ENCODE measurements around the gene MED13.
"Not testable (repeated sequence)": the region's sequence is repeated elsewhere in the genome, so short reads cannot be mapped to it uniquely, and the experiment has no call there.

MED13 gene

GRCh38 chr17:61904094-61904710, 160.9 kb downstream of the MED13 start:
- peaks cover 60% of the 10 kb centered on the region for H3K36me3 ChIP-seq
- no peaks in the 10 kb centered on the region for H3K27me3 ChIP-seq
- TF ChIP-seq CTCF (IDR thresholded peaks at IDR 0.05), result no peak
- no peak overlapping the region for H3K27ac ChIP-seq
- no peaks in the 10 kb centered on the region for H3K9me3 ChIP-seq
- no peak overlapping the region for H3K4me3 ChIP-seq (ENCODE audit: low read depth in 1 of 2, low read length in 1 of 2)
- H3K4me1 ChIP-seq (ENCODE audit: control insufficient read depth in 1 of 2, insufficient read depth in 1 of 2, low read depth in 1 of 2, low read length in 1 of 2), result no peaks in the 10 kb centered on the region

DNA sequence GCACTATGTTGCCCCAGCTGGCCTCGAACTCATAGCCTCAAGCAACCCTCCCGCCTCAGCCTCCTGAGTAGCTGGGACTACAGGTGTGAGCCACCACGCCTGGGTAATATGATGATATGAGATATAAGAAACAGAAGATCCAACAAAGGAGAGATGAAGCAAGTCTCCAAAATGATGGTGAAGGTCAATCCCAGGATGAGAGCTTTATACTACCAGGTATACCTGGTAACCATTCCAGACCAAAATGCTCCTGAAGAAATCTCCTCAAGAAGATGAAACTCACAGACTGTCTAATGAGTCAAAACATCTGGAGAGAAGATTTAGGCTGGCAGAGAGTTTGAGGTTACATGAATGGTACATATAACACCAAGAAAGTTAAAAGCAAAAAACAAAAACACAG, 161.8 kb downstream of the MED13 start:
- Histone ChIP-seq H3K27ac (no peak overlapping the region), H3K27me3 (no peaks in the 10 kb centered on the region), H3K4me1 (ENCODE audit: control insufficient read depth in 1 of 2, insufficient read depth in 1 of 2, low read depth in 1 of 2, low read length in 1 of 2) (no peaks in the 10 kb centered on the region), H3K4me3 (ENCODE audit: low read depth in 1 of 2, low read length in 1 of 2) (no peak overlapping the region), H3K36me3 (peaks cover 63% of the 10 kb centered on the region), H3K9me3 (no peaks in the 10 kb centered on the region)
- no peak for TF ChIP-seq CTCF (IDR thresholded peaks at IDR 0.05)

GRCh38 chr17:61897548-61898180, 167.4 kb downstream of the MED13 start:
- Histone ChIP-seq H3K36me3 (peaks cover 64% of the 10 kb centered on the region), H3K27me3 (no peaks in the 10 kb centered on the region), H3K9me3 (no peaks in the 10 kb centered on the region), H3K27ac (no peak overlapping the region), H3K4me3 (ENCODE audit: low read depth in 1 of 2, low read length in 1 of 2) (no peak overlapping the region), H3K4me1 (ENCODE audit: control insufficient read depth in 1 of 2, insufficient read depth in 1 of 2, low read depth in 1 of 2, low read length in 1 of 2) (no peaks in the 10 kb centered on the region)
- no peak for TF ChIP-seq CTCF (IDR thresholded peaks at IDR 0.05)

DNA sequence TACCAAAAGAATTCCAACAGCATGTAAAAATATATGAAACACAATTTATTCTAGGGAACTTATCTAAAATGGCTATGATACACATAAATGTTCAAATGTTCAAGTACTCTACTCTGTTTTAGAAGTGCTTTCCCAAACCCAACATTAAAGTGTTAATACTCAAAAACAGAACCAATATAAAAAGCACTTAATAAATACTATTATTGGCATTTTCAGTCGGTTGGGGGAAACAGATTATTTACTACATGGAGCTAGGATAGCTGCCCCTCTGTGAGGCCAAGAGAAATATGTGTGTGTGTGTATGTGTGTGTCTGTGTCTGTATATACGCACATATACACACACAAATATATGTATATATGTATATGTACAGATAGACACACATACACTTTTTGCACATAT, 169.7 kb downstream of the MED13 start:
- no peaks in the 10 kb centered on the region for H3K4me1 ChIP-seq (ENCODE audit: control insufficient read depth in 1 of 2, insufficient read depth in 1 of 2, low read depth in 1 of 2, low read length in 1 of 2)
- no peaks in the 10 kb centered on the region for H3K27me3 ChIP-seq
- no peak overlapping the region for H3K27ac ChIP-seq
- TF ChIP-seq CTCF (IDR thresholded peaks at IDR 0.05), result no peak
- peaks cover 66% of the 10 kb centered on the region for H3K36me3 ChIP-seq
- no peaks in the 10 kb centered on the region for H3K9me3 ChIP-seq
- H3K4me3 ChIP-seq (ENCODE audit: low read depth in 1 of 2, low read length in 1 of 2), result no peak overlapping the region

DNA sequence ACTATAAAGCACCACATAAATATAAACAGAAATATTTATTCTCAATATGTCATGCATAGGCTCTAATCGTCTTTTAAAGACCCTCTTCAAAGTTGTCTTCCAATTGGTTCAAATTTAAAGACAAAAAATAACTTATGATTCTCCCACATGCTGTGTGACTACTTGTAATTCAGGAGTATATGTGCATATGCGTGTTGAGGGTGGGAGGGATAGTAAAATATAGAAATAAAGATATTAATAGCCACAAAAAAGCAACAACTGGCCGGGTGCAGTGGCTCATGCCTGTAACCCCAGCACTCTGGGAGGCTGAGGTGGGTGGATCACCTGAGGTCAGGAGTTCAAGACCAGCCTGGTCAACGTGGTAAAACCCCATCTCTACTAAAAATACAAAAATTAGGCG, 170.8 kb downstream of the MED13 start:
- not testable (repeated sequence) for H3K4me1 ChIP-seq (ENCODE audit: control insufficient read depth in 1 of 2, insufficient read depth in 1 of 2, low read depth in 1 of 2, low read length in 1 of 2); H3K27ac ChIP-seq; H3K27me3 ChIP-seq; H3K4me3 ChIP-seq (ENCODE audit: low read depth in 1 of 2, low read length in 1 of 2); H3K9me3 ChIP-seq
- H3K36me3 ChIP-seq, result peaks cover 69% of the 10 kb centered on the region

Data from neutrophil (primary cell).